GM21786 (cell line): ENCODE data around the gene RPL22.
"Not testable (repeated sequence)": the region's sequence is repeated elsewhere in the genome, so short reads cannot be mapped to it uniquely, and the experiment has no call there.

Experiments
- ATAC-seq: cut with Tn5 transposase; IDR thresholded peaks from one replicate; pipeline ENCODE4 v1.9.1; 2021; ENCODE audit not compliant: unreplicated experiment

RPL22 gene

DNA sequence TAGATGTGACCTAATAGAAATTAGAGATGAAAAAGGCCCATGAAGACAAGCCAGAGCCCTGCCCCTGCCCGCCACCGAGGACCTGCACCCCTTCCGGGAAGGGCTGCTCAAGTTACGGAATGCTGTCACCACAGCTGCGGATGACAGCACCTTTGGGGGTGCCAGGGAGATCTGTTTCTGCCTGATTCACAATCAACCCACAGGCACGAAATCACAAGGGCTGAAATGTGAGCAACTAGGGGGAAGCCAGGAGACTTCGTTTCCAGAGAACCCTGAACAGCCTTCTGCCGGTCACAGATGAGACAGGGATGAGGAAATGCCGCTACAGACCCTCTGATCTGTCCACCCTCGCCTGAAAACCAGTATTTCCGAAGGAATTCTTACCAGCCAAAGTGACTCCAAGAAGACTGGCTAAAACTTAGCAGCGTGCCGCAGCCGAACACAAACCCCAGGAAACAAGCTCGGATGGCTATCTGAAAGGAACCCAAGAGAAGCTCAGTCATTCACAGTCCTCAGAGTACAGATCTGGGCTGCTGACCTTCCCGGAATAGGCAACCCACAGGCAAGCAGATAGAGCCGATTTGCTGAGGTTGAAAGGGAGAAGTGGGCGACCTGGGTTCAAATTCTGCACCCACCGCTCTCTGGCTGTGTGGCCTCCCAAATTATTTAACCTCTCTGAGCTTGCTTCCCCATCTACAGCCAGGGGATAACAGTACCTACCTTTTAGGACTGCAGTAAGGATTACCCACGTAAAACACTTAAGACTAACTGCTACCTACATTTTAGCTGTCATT is 35.3 kb upstream of the RPL22 start:
- ATAC-seq: no peak

DNA sequence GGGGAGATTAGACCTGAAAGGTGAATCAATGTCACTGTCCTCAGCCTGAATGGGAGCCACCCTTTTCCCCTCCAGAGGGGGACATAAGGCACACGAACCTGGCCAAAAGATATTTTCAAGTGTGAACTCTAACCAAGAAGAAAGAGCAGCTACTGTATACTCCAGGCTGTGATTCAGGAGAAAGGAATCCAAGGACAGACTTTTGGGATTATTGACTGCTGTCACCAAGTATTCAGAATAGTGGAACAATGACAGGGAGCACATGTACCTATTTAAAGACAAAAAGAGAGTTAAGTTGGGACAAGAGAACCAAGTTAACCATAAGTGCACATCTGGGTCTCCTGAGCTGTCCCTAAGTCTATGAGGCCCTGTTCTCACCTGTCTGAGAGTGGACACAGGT is 34.0 kb upstream of the RPL22 start:
- ATAC-seq: no peak

DNA sequence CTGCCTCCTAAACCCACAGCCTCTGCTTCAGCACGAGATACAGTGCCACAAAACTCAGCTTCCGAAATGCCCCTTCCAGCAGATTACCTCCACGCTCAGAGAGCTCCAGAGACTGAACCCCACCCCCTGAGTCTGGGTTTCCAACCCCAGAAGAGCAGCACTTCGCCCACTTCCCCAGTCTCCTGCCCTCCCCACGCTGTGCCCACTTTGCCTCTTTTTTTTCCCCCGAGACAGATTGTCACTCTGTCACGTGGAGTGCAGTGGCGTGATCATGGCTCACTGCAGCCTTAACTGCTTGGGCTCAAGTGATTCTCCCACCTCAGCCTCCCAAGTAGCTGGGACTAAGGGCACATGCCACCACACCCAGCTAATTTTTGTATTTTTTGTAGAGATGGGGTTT is 26.3 kb upstream of the RPL22 start:
- ATAC-seq: no peak

DNA sequence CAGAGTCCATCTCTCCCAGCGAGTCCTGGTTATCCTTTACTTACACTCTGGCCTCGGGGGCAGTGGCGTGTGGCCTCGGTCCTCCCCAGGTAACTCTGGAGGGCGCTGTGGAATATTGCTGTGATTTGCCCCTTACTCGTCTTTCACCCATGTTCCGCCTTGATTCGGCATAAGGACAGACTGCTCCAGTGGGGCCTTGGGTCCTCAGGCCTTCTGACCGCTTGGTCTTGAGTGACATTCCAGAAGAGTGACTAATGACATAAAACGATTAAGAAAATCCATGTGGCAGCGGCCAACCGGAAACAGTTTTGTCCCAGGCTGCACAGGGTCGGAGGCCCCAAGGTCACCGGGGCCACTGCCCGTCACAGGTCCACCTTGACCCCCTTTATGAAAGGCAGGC is 25.3 kb upstream of the RPL22 start:
- ATAC-seq: no peak

DNA sequence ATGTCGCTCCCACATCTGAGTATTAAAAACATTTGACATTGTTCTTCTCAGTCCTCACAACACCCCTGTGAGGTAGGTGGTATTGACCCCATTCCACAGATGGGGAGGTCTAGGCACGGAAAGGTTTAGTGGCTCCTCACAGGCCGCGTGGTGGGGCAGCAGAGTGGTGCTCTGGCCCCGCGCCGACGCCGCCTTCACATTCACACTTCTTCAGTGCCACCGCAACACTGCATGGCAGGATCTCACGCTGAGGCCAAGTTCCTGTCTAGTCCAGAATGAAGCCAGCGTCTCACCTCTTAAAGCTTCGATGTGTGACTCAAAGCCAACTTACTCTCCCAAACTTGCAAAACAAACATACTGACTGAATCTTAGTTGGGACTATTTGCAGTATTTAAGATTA is 24.2 kb upstream of the RPL22 start:
- ATAC-seq: no peak

DNA sequence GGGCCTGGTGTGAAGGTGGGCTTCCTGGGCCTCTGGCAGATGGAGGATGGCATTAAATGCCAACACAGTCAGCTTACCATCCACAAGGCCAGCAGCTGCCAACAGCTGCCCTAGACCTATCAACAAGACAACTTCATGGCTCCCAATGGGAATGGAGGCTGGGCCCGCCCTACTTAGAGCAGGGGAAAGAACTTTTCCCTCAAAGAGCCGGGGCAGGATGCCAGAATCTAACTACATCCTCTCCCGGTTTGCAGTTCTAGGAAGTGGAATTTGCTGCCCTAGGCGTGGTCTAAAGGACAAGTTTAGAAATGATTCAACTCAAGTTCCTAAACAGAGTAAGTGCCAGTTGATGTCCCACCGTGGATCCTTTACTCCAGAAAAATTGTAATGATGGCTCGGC is 23.2 kb upstream of the RPL22 start:
- no peak for ATAC-seq

DNA sequence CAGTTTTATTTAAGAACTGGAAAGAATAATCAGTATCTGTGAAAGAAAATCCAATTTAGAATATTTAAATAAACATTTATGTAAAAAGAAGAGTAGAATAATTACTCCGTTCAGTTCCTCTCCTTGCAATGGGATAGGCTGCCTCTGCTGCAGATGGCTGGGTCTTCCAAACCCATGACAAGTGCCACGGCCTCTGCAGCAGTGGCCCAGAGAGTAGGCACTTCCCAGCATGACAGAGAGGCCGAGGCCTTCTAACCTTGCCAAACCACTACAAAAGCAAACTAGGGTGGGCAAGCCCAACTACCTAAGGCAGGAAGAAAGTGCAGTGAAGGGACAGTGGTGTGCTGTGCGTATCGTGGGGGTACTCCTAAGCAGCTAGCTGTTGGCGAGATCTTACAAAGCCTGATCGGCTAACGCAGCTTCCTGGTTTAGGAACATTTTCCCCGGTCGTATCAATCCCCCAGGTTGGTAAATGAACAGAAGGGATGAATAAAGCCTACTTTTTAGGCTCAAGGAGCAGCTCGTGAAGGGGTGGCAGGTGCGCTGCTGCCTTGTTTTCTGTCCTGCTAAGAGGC is 21.9 kb upstream of the RPL22 start:
- ATAC-seq: no peak

DNA sequence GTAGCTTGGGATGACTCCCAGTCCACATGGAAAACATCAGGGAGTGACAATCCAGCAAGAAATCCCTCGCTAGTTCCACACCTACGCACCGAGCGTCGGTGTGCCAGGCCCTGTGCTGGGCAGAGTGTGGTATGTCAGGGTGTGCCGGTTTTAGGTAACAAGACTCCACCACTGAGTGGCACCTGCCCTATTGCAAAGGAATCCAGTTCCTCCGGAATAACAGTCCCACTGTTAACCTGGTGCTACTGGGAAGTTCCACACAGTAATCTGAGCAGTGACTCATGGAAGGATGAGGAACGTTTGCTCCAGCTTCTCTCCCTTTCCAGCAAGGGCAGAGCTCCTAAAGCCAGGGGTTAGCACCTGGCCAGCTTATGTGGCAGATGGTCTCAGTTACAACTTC is 20.8 kb upstream of the RPL22 start:
- ATAC-seq: no peak

DNA sequence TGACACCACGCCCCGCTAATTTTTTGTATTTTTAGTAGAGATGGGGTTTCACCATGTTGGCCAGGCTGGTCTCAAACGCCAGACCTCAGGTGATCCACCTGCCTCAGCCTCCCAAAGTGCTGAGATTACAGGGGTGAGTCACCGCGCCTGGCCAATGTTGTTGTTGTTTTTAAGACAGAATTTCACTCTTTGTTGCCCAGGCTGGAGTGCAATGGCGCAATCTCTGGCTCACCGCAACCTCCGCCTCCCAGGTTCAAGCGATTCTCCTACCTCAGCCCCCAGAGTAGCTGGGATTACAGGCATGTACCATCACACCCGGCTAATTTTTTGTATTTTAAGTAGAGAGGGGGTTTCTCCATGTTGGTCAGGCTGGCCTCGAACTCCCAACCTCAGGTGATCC is 20.2 kb upstream of the RPL22 start:
- not testable (repeated sequence) for ATAC-seq

DNA sequence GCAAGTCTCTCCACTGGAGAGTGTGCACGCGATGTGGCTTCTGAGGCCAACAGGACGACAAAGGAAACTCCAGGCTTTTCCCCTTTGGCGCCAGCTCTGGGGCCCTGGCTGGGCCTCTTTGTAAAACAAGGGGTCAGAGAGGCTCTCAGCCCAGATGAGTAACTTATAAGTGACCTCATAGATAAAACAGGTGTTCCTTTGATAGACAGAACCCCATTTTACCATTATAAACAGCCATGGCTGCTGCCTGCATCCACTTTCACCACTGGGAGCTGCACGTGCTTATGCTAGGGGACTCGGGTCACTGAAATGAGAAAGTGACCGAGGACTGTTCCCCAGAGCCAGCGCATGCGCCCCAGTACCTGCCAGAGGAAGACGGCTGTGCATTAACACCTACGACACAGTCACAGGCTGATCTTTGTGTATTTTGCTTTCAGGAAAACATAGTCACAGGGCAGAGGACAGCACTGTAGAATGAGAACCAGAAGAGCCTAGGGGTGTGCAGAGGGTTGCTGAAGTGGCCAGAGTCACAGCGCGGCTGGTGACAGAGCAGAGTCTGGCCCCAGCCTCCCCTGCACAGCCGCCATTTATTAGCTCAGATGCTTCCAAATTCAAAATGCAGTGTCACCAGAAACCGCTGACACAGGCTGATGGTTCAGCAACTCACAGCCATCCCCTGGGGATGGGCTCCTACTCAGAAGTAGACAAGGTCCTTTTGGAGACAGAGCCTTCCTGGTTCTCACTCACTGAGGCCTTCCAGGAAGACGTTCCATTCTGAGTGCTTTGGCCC is 19.2 kb upstream of the RPL22 start:
- ATAC-seq: no peak

DNA sequence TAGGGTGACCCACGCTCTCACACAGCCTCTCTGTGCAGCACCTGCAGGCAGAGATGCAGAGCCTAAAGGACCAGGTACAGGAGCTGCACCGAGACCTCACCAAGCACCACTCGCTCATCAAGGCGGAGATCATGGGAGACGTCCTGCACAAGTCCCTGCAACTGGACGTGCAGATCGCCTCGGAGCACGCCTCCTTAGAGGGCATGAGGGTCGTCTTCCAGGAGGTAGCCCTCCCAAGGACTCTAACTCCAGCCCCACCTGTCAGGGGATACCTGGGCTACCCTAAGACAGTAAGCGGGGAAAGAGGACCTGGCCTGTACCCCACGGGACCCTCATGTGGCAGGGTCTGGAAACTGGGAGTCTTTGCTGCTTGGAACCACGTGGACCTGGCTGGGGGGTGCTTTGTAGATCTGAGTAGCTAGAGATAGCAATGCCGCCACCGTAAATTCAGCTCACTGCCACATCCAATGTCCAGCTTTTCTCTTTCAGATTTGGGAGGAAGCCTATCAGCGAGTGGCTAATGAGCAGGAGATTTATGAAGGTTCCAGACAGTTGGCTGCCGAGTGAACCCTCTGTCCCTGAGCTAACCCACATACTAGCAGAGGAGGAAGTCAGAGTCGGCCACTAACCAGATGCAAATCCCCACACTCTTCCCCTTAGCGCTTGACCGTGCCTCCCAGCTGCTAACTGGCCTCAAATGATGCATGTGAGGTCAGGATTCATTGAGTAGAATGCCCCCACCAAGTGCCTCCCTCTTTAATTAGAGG is 13.0 kb upstream of the RPL22 start:
- ATAC-seq: no peak

DNA sequence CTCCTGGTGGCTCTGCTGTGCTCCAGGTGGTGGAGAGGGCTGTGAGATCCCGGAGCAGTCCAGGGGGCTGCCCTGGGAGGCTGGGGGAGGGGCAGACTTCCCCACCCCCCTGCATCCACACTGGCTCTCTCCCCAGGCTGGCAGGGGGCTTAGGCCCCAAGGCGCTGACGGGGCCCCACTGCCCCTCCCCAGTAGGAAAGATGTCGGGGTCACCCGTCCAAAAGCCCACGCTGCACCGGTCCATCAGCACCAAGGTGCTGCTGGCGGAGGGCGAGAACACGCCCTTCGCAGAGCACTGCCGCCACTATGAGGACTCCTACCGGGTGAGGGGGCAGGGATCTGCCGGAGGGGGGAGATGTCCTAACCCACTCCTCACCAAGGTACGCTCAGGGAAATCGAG is 12.3 kb upstream of the RPL22 start:
- no peak for ATAC-seq

DNA sequence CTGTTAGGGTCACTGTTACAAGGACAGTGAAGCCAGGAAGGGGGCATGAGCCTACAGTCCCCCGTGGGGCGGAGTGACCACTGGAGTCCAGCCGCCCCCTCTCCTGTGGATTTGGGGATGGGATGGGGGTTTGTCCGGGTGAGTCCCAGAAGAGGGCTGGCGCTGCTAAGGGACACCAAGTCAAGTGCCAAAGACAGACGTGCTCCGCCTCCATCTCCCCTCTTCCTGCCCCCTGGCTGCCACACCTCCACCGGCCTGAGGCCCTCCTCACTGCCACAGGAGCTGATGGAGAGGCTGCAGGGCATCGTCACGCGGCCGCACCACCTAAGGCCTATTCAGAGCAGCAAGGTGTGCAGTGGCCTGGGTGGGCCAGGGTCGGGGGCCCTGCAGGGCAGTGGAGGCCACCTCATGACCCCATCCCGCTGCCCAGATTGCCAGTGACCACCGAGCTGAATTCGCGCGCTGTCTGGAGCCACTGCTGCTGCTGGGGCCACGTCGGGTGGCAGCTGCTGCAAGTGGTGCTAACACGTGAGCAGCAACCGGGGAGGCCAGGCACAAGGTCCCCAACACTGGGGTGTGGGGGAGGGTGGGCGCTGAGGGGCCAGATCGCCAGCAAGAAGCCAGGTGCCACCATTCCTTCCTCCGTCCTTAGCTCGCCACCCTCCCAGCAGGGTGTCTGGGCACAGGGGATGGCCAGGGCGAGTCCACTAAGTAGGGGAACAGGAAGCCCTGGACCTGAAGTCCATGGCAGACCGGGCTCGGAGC is 11.4 kb upstream of the RPL22 start:
- no peak for ATAC-seq

DNA sequence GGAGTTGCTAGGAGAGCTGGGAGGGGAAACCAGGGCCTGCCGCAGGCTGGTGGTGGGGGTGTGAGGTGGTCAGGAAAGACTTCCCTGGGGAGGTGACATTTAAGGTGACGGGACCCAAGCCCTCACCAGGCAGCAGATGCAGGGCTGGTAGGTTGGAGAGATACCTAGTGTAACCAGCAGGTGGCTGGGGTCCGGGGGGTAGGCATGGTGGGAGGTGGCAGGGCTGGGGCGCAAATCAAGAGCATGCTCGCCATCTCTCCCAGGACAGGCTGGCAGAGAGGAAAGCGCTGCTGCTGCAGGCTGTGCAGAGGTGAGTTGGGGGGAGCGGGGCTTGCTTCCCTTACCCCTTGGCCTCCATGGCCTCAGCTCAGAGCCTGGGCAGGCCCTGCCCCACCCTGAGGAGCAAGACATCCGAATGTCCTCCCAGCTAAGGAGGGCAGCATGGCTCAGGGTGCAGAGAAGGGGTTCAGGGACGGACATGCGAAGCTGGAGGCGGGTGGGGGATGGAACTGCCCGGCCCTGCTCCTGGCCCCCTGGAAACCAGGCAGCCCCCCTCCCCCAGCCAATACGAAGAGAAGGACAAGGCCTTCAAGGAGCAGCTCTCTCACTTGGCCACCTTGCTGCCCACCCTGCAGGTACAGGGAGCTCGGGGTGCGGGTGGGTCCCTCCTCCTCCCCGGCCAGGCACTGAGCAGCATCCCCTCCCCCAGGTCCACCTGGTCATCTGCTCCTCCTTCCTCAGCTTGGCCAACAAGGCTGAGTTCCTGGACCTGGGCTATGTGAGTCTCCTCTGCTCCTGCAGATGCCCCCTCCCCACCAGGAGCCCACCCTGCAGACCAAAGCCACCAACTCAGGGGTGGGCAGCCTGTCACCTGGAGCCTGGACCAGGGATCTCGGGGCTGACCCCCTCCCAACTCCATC is 10.5 kb upstream of the RPL22 start:
- no peak for ATAC-seq

DNA sequence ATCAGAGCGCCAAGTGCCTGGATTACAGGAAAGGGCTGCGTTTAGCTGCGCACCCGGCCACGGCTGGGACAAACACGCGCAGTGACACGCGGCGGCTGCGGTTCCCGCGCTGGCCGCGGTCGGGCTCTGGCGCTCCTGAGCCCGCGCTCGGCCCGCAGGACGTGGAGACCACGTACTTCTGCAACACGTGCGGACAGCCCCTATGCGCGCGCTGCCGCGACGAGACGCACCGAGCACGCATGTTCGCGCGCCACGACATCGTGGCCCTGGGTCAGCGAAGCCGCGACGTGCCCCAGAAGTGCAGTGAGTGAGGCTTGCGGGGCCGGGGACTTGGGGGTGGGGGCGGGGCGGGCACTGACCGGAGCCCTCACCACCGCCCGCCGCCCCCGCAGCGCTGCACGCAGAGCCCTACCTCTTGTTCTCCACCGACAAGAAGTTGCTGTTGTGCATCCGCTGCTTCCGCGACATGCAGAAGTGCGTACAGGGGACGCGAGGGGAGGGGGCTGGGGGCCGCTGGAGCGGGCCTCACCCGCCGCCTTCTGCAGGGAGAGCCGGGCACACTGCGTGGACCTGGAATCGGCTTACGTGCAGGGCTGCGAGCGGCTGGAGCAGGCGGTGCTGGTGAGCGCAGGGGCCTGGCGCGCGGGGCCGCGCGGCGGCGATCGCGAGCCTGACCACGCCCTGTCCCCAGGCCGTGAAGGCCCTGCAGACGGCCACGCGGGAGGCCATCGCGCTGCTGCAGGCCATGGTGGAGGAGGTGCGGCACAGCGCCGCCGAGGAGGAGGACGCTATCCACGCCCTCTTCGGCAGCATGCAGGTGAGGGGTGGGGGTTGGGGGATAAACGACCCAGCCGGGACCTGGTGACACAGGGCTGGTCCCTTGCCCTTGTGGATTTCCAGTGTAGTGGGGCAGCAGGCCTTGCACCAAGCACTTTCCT is 9.6 kb upstream of the RPL22 start:
- ATAC-seq: no peak

DNA sequence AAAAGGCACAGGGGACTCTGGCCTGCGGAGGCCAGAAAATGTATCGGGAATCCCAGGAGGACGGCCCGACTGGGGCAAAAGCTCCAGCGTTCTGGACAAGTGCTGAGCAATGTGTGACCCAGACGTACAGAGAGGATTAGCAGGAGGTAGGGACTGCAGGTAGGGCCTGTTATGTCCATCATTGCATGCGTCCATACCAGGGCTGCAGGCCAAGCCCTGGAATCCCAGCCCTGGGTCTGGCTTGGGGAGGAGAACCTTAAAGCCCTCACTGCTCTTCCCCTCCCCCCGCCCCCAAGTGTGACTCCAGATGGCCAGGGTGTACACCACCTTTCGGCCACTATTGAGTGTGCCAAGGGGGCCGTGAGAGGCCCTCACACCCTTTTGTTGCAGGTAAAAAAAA is 8.5 kb upstream of the RPL22 start:
- no peak for ATAC-seq

DNA sequence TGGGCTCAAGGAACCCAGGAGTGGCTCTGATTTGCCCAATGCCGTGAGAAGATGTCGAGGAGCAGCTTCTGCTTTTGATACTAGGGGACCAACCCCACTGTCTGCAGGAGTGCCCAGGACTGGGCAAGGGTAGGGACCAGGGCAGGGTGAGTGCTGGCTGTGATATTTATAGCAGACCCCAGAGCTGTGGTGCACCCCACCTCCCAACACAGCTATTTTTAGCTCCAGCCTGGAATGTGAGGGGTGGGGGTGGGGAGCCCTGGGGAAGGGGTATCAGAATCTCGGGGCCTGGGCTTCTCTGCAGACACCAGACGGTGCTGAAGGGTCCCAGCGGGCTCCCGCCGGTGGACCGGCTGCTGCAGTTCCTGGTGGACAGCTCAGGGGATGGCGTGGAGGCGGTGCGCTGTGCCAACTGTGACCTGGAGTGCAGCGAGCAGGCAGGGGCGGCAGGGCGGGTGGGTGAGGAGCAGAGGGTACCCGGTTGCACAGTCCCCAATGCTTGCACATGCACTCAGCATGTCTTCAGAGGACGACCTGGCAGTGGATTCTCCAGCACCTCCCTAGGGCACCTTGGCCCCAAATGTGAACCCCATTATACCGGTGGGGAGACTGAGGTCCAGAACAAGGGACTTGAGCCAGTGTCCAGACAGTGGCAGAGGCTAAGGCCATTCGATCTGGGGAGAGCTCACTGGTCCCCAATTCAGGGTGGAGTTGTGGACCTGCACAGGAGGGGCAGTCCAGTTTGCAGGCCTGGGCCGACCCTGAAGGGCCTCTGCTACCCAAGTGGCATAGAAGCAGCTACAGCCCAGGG is 7.9 kb upstream of the RPL22 start:
- ATAC-seq: no peak

DNA sequence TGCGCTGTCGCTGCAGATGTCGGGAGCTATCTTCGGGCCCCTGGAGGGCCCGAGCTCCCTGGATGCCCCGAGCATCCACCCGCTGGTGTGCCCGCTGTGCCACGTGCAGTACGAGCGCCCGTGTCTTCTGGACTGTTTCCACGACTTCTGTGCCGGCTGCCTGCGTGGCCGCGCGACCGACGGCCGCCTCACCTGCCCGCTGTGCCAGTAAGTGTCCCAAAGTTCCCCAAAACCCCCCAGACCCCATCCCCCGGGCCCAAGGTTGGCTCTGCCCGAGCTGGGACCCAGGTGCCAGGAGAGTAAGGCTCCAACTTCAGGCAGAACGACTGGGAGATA is 7.1 kb upstream of the RPL22 start:
- ATAC-seq: no peak
